ENCODE data around the gene SCD.
"Not testable (repeated sequence)": the region's sequence is repeated elsewhere in the genome, so short reads cannot be mapped to it uniquely, and the experiment has no call there.

The SCD gene

DNA sequence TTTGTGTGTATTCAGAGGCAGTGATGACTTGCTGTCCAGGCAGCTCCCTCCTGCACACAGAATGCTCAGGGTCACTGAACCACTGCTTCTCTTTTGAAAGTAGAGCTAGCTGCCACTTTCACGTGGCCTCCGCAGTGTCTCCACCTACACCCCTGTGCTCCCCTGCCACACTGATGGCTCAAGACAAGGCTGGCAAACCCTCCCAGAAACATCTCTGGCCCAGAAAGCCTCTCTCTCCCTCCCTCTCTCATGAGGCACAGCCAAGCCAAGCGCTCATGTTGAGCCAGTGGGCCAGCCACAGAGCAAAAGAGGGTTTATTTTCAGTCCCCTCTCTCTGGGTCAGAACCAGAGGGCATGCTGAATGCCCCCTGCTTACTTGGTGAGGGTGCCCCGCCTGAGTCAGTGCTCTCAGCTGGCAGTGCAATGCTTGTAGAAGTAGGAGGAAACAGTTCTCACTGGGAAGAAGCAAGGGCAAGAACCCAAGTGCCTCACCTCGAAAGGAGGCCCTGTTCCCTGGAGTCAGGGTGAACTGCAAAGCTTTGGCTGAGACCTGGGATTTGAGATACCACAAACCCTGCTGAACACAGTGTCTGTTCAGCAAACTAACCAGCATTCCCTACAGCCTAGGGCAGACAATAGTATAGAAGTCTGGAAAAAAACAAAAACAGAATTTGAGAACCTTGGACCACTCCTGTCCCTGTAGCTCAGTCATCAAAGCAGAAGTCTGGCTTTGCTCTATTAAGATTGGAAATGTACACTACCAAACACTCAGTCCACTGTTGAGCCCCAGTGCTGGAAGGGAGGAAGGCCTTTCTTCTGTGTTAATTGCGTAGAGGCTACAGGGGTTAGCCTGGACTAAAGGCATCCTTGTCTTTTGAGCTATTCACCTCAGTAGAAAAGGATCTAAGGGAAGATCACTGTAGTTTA is 15.8 kb downstream of the SCD start:
- no peak for DNase-seq

DNA sequence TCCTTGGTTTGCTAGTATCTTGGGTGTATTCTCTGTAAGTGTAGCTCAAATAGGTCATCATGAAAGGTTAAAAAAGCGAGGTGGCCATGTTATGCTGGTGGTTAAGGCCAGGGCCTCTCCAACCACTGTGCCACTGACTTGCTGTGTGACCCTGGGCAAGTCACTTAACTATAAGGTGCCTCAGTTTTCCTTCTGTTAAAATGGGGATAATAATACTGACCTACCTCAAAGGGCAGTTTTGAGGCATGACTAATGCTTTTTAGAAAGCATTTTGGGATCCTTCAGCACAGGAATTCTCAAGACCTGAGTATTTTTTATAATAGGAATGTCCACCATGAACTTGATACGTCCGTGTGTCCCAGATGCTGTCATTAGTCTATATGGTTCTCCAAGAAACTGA is 17.1 kb downstream of the SCD start:
- DNase-seq, result no peak

DNA sequence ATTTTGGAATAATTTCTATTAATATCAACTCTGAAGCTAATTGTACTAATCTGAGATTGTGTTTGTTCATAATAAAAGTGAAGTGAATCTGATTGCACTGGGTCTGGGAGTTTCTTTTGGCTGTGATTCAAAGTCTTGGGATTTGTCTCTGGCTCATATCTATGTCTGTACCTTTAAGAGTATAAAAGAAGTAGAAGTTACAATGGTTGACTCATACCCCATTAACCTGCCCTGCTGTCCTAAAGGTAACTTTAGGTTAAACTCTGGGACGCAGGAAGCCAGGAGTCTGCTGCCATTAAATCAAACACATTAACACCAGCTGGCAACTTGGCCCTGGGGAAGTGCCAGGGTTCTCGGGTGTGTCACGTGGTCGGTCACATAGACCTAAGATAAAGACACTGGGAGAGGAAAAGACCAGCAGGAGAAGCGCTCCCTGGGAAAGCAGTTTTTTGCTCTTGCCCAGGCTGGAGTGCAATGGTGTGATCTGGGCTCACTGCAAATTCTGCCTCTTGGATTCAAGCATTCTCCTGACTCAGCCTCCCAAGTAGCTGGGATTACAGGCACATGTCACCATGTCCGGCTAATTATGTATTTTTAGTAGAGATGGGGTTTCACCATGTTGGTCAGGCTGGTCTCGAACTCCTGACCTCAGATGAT is 17.8 kb downstream of the SCD start:
- no peak for DNase-seq

DNA sequence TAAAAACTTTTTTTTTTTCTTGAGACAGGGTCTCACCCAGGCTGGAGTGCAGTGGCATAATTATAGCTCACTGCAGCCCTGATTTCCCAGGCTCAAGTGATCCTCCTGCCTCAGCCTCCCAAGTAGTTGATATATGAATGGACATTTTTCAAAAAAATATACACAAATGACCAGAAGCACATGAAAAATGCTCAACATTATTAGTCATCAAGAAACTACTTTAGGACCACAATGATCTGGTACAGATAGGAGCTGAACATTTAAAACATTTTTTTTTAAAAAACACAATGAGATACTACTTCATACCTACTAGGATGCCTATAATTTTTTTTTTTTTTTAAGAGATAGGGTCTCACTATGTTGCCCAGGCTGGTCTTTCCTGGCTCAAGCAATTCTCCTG is 21.7 kb downstream of the SCD start:
- no peak for DNase-seq

DNA sequence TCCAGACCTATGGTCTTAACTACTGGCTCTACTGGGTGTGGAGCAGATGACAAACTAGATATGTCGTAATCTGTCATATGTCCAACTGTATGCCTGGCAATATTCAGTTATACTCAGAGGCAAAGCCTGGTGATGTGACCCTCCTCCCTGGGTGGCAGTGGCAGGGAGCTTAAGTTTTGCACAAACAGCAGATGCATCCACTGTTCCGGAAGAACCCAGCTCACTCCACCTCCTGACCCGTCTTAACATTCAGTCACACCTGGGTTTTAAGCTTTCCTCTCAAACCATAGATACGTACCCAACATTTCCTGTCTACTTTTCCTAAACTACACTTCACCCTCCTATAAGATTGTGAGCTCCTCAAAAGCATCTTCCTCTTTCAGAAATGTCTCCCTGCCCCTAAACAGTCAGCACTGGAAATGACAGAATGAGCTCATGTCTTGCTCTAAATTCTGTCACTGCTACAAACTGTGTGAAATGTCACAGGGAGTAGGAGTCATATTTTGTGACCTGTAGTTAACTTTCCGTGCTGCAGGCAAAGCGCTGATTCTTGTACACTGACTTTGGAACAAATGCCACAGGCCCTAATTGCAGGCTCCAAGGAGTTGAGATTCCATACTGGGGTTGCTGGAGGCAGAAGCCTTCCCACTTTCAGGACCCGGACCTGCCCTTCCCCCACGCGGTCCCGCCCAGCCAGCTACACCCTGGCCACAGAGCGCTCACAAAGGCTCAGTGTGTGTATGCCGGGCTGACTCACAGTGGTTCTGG is 23.9 kb downstream of the SCD start:
- DNase-seq, result peak; percentile 48 to 57

DNA sequence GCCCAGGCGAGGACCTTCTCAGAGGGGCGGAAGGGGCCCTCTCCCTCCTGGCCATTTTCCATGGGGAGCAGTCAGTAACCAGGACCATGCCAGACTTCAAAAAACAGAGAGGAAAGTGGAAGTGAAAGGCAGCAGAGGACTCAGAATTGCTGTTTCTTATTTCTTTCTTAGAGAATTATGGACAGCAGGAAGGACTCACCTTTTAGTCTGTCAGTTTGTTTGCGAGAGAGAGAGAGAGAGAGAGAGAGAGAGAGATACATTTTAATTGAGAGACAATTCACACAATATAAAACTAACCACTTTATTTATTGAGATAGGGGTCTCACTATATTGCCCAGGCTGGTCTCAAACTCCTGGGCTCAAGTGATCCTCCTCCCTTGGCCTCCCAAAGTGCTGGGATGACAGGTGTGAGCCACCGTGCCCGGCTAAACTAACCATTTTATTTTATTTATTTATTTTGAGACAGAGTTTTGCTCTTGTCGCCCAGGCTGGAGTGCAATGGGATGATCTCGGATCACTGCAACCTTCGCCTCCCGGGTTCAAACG is 24.5 kb downstream of the SCD start:
- DNase-seq, result no peak

DNA sequence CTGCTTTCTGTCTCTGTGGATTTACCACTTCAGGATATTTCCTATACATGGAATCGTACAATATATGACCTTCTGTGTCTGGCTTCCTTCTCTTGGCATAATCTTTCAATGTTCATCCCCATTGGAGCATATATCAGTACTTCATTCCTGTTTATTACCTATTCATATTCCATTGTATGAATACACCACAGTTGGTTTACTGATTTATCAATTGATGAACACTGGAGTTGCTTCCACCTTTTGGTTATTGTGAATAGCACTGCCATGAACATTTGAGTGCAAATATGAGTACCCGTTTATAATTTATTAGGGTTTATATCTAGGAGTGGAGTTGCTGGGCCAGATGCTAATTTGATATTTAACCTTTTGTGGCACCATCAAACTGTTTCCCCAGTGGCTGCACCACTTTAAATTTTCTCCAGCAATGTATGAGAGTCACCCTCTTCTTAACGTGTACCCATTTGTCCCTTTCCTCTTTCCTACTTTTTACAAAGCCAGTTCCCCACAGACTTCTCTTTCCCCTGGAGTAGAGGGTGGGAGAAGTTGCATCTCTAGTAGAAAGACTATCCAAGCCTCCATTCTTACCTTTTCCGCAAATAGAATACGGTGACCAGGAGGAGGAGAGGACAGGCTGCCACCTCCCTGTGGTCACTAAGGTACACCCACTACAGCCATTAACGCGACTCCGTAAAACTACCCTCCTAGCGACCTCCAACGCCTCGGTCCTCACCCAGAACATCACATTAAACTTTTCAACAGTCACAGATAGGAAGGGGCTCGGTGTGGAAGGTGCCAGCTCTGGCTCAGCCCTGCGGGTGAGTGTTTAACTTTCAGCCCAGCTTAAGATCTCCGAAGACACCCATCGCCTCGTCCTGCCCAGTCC is 25.6 kb downstream of the SCD start:
- no peak for DNase-seq

DNA sequence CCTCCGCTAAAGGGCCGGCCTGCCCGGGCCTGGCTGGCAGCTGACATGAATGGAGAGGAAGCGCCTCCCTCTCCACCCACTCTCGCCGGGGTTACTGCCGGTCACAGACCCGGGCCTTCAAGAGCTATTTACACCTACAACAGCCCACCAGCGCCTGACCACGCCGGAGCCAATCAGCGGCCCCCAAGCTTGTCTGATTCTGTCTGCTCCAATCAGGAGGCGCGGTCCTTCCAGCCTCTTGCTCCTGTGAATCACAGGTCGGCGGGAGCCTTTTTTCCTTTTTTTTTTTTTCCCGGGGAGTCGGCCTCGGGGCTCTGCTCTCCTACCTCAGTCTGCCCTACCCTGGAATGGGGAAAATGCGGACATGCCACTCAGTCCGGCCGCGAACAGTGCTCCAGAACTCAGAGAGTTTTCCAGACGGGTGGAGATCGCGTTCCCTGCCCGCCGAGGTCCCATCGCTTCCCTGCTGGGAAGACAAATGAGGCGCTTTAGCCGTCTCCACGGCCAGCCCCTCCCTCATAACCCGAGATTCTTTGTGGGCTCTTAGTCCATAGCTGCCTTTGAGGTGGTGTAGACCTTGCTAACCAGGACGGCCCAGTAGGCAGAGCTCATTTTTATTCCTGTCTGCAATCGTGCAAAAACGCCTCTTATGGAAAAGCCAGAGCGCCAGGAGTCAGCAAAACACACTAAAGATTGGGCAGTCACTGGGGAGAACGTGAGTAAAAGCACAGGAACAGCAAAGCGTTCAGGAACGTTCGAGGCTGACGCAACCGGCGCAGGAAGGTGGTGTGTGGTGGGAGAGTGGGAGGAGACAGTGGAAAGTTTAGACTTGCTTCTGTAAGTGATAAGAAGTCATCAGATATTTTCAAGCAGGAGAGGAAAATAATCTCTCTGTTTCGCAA is 26.5 kb downstream of the SCD start:
- DNase-seq, result peak; percentile 87 to 92

DNA sequence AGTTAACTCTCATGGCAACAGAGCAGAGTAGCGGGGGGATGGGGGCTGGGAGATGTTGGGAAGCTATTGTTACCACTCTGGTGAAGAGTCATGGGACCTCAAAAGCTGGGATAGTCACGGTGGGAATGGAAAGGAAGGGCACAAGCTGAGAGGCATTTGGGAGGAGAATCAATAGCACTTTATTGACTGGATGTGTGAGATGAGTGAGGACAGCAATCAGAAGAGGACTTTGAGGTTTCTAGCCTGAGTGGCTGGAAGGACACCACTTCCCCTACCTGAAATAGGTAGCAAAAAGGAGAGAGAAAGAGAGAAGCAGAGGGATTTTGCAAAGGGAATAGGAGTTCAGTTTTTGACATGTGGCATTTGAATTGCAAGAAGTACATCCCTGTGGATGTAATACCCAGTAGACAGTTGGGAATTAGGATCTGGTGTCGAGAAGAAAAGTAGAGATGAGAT is 27.2 kb downstream of the SCD start:
- DNase-seq, result no peak

DNA sequence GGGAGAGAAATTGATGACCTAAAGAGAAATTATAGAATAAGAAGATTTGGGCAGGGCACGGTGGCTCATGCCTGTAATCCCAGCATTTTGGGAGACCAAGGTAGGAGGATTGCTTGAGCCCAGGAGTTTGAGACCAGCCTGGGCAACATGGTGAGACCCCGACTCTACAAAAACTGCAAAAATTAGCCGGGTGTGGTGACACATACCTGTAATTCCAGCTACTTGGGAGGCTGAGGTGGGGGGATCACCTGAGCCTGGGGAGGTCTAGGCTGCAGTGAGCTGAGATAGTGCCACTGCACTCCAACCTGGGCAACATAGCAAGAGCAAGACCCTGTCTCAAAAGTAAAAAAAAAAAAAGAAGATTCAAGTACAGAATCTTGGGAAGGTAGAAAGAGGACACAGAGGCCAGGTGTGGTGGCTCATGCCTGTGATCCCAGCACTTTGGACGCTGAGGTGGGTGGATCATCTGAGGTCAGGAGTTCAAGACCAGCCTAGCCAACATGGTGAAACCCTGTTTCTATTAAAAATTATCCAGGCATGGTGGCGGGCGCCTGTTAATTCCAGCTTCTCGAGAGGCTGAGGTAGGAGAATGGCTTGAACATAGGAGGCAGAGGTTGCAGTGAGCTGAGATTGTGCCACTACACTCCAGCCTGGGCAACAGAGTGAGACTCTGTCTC is 27.8 kb downstream of the SCD start:
- DNase-seq, result not testable (repeated sequence)

DNA sequence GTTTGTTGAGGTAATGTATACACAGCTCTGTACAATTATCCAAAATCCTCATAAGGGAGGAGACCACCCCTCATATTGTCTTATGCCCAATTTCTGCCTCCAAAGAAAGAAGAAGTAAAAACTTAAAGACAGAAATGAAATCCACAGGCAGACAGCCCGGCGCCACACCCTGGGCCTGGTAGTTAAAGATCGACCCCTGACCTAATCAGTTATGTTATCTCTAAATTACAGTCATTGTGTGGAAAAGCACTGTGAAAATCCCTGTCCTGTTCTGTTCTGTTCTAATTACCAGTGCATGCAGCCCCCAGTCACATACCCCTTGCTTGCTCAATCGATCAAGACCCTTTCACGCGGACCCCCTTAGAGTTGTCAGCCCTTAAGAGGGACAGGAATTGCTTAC is 29.6 kb downstream of the SCD start:
- DNase-seq, result not testable (repeated sequence)

DNA sequence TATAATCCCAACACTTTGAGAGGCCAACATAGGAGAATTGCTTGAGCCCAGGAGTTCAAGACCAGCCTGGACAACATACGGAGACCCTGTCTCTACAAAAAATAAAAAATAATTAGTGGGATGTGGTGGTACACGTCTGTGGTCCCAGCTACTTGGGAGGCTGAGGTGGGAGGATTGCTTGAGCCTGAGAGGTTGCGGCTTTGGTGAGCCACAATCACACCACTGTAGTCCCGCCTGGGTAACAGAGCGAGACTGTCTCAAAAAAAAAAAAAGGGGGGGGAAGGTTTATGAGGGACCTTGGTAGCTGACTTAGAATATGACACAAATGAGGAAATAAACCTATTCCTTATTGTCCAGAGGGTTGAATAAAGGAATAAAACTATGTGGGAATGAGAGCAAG is 30.8 kb downstream of the SCD start:
- peak in 1 of 2 donors; percentile 11 for DNase-seq

DNA sequence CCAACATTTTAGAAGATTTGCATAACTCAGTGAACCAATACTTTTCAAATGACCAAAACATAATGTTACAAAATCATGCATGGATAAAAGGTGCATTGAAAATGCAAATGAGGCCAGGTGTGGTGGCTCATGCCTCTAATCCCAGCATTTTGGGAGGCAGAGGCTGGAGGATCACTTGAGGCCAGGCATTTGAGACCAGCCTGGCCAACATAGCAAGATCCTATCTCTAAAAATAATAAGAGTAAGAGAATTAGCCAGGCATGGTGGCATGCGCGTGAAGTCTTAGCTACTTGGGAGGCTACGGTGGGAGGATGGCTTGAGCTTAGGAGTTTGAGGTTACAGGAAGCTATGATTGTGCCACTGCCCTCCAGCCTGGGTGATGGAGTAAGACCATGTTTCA is 33.4 kb downstream of the SCD start:
- DNase-seq, result no peak

DNA sequence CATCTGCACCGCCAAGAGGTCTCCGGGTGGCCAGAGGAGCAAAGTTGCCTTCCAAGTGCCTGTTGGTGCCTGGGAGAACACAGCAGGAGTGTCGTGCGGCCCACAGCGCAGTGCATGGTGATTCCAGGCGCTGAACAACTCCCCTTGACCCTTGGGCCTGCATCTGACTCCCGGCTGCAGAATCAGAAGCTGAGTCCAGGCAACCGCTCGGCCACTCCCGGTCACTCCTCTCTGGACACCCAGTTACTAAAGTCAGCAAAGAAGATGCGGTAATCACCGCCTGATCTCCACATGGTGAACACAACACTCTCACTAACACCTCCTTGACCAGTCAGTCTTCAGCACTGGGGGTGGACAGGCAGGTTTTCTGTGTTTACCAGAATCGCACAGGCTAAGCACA is 35.5 kb downstream of the SCD start:
- no peak for DNase-seq

DNA sequence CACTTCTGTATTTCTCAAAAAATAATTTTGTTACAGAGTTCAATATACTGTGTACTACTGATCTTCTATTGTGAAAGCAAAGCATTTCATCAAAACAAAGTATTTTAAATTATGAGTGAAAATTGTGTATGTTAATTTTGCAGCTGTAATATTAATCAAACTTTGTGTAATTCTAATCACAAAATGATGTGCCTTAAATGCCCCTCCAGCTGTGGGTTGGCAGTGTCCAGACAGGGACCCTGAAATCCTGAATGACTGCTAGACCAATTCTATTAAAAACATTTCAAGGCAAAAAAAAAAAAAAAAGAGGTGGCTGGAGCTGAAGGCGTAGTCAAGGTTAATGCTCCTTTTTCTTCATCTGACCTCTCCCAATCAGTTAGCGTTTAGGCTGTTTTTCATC is 36.2 kb downstream of the SCD start:
- DNase-seq, result no peak

DNA sequence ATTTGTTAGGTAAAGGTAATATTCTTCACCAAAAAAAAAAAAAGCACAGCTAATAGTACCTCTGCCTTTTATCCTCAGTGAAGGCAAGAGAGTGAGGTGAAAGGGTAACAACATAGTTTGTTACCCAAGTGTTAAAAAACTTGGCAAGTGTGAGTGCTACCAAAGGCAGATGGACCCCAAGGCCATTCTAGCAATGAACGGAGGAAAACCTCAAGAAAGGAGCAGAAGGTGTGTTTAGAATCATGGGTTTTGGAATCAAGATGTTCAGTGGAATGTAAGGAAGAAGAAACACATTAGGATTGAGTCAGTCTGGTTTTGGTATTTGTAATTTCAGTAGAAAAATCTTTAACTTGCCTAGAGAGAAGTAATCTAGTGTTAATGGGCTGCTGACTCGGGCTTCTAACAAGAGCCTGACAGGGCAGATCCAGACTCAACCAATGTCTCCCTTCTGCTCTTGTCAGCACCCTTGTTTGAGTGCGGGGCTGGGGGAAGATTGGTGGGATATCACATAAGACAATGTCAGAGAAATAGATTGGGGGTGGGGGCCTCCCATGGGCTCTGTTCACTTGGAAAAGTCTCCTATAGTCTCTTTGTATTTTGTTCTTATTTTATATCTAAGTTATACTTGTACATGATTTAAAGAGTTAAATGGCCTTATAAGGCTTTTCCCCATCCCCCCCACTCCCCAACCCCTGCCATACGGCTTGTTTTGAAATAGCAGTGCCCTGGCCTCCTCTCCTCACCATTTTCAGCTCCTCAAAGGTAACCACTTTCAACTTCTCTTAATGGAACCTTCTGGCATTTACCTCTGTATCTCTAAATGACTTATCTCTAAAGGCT is 44.4 kb downstream of the SCD start:
- no peak for DNase-seq

DNA sequence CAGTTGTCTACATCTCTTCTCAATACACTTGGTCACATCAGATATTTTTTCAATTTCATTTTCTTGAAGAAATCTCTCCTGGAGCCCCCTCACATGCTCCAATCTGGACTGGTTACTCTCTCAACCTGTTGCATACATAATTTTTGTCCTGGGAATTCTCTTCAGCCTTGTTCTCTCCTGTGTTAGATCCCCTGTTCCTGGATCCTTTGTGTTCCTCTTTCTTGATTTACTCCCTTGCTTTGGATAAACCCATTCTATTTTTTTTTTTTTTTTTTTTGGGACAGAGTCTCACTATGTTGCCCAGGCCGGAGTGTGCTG is 45.6 kb downstream of the SCD start:
- no peak for DNase-seq

DNA sequence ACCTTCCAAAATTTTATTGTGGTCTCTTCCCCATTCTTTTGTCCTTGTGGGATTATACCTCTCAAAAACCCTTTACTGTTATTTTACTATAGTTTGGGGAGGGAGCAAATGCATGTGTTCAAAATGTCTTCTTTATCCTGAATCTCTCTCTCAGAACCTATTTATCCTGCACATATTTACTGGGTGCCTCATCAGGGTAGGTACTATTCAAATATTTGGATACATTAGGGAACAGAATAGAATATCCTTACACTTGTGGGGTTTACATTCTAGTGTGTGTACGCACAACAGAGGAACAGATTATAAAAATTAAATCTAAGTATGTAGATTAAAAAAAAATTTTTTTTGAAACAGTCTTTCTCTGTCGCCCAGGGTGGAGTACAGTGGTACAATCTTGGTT is 48.6 kb downstream of the SCD start:
- no peak for DNase-seq

DNA sequence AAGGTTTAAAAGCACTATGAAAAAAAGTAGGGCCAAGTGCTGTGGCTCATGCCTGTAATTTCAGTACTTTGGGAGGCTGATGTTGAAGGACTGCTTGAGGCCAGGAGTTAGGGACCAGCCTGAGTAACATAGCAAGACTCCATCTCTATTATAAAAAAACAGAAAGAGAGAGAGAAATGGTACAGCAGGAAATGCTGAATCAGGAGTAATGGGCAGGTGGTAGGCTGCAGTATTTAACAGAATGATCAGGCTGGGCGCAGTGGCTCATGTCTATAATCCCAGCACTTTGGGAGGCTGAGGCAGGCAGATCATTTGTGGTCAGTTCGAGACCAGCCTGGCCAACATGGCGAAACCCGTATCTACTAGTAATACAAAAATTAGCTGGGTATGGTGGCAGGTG is 49.6 kb downstream of the SCD start:
- no peak for DNase-seq
